Measurements from ENCODE around the gene CARNS1.

DNA sequence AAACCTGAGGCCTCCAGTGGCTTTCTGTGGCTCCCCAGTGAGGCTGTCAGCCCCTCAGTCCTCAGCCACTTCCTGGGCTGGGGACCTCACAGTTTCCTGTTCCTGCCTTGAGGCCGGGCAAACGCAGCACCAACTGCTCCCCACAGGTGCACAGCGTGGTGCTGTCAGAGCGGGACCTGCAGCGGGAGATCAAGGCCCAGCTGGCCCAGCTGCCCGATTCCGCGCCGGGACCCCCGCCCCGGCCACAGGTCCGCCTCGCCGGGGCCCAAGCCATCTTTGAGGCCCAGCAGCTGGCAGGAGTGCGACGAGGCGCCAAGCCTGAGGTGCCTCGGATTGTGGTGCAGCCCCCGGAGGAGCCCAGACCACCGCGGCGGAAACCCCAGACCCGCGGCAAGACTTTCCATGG, 6.2 kb upstream of the CARNS1 start:
- TF ChIP-seq, protein P1, sequence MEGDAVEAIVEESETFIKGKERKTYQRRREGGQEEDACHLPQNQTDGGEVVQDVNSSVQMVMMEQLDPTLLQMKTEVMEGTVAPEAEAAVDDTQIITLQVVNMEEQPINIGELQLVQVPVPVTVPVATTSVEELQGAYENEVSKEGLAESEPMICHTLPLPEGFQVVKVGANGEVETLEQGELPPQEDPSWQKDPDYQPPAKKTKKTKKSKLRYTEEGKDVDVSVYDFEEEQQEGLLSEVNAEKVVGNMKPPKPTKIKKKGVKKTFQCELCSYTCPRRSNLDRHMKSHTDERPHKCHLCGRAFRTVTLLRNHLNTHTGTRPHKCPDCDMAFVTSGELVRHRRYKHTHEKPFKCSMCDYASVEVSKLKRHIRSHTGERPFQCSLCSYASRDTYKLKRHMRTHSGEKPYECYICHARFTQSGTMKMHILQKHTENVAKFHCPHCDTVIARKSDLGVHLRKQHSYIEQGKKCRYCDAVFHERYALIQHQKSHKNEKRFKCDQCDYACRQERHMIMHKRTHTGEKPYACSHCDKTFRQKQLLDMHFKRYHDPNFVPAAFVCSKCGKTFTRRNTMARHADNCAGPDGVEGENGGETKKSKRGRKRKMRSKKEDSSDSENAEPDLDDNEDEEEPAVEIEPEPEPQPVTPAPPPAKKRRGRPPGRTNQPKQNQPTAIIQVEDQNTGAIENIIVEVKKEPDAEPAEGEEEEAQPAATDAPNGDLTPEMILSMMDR (conservative IDR thresholded peaks at IDR 0.05) = no peak
- TF ChIP-seq ZFX (IDR thresholded peaks at IDR 0.05) = no peak
